Pancreas (tissue), 10 donors: ENCODE results near the gene YAP1. TPM values are rescaled to one million over a fixed set of nuclear protein-coding genes. Genes with fewer than 3 reads are reported as not detected.

ENCODE experiments used
- ATAC-seq, 4 donors: fragments of 200-7000 bp; cut with Tn5 transposase; one replicate each; pipeline versions ENCODE4 v1.8.0 to v1.9.1; 2020; ENCODE audit warnings: mild to moderate bottlenecking in 4 of 4, moderate library complexity in 4 of 4
- DNase-seq, 6 donors: peaks; one replicate each; pipeline ENCODE4 v3.0.0-alpha.2; 2020
- FAIRE-seq: peaks from 2 replicates; lab custom pipeline; 2012; peaks lifted over from hg19 to GRCh38; lab: Jason Lieb, UNC
- H3K27ac ChIP-seq, 4 donors: fragments of 200-600 bp; sonication (generic); 1 replicate in 3 of 4; 2 replicates in 1 of 4; pipeline versions ENCODE4 v1.5.0 to v1.8.0; 2020
- H3K27me3 ChIP-seq, 4 donors: fragments of 200-600 bp; one replicate each; pipeline ENCODE4 v1.8.0; 2021
- H3K36me3 ChIP-seq, 3 donors: fragments of 200-600 bp; sonication (generic) in 1 of 3; one replicate each; pipeline versions ENCODE4 v1.5.0 to v1.8.0; 2020 to 2021
- H3K4me1 ChIP-seq, 3 donors: fragments of 200-600 bp; one replicate each; pipeline ENCODE4 v1.8.0; 2021
- H3K4me3 ChIP-seq, 4 donors: fragments of 200-600 bp; sonication (generic) in 2 of 4; one replicate each; pipeline versions ENCODE4 v1.5.0 to v1.8.0; 2020 to 2021
- H3K9me3 ChIP-seq, 4 donors: fragments of 200-600 bp; one replicate each; pipeline ENCODE4 v1.8.0; 2021
- WGBS, 2 donors: extraction: QIAGEN DNeasy Blood & Tissue Kit; methylation state at CpG; one replicate each; pipeline ENCODE4 v1.1.7; 2013; 5-methylcytosine and 5-hydroxymethylcytosine counted together
- intact Hi-C, 3 donors: fragments of 100-400 bp; cut with DNase I; formaldehyde crosslinking; loops; one replicate each; pipeline versions ENCODE4 v1.11.1 to v1.14.2; 2022
- polyA plus RNA-seq, 2 donors: library from polyadenylated mRNA; stranded (reverse); fragments of 200-250 nt; gene quantifications; one replicate each; pipeline ENCODE4 v1.2.3, GENCODE V29; 2013
- total RNA-seq, 6 donors: library from RNA; stranded (reverse); fragmentation: NEBNext Ultra II Directional in 4 of 6; extraction: Animal tissue kit (Norgen Biotek cat#: 25700) in 4 of 6; gene quantifications; one replicate each; pipeline versions ENCODE4 v1.2.1 to v1.2.4, GENCODE V29; 2021 to 2023
- TF ChIP-seq, protein P1 (sequence below), 4 donors: fragments of 200-600 bp; sonication (generic) in 3 of 4; IDR thresholded peaks; one replicate each; pipeline versions ENCODE4 v1.5.0 to v1.8.0; 2021; ENCODE audit warnings: antibody characterized with exemption in 4 of 4
- donor health status: healthy with polysubstance abuse.
- donor health status: DM: no; HTN: no; CAD: no; lungs with moderate emphysema.
- donor health status: DM: no; HTN: no; CAD: no.
- donor health status: control.
- donor health status: control.
- donor health status: Bipolar disorder and iron deficiency.
- donor health status: DM: yes; HTN: yes; CAD: no.
- donor health status: DM: no; HTN: no; CAD: no.
- donor health status: DM: no; HTN: no; CAD: no.
- donor health status: DM: yes; HTN: yes; CAD: no.

The YAP1 gene
- total and polyA plus RNA-seq, 8 donors: 8.7 to 46.5 (median 17.2) TPM

DNA sequence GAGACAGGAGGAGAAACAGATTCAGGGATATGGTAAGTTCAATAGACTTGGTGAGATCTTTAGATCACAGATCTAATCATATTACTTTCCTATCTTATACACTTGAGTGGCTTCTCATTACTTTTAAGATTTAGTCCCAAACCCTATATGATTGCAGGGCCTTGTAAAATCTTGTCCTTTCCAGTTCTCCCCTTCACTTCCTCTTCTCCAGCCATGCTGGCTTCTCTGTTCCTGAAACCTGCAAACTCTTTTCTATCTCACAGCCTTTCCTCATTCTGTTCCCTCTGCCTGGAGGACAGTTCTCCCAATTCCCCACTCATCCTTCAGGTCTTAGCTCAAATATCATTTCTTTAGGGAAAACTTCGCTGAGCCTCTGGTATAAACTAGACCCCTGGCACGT, 141.2 kb downstream of the YAP1 start:
- intact Hi-C loops: no loop called here
- 86 to 94% methylated on average over 2 of the region's 2 CpGs for WGBS, 2 donors
- FAIRE-seq (no peak), ATAC-seq (no peak), DNase-seq (no peak)
- Histone ChIP-seq H3K4me3 (no peak overlapping the region), H3K27ac (no peak overlapping the region), H3K9me3 (no peaks in the 10 kb centered on the region), H3K4me1 (no peaks in the 10 kb centered on the region), H3K36me3 (no peaks in the 10 kb centered on the region), H3K27me3 (no peaks in the 10 kb centered on the region)
- TF ChIP-seq, protein P1, sequence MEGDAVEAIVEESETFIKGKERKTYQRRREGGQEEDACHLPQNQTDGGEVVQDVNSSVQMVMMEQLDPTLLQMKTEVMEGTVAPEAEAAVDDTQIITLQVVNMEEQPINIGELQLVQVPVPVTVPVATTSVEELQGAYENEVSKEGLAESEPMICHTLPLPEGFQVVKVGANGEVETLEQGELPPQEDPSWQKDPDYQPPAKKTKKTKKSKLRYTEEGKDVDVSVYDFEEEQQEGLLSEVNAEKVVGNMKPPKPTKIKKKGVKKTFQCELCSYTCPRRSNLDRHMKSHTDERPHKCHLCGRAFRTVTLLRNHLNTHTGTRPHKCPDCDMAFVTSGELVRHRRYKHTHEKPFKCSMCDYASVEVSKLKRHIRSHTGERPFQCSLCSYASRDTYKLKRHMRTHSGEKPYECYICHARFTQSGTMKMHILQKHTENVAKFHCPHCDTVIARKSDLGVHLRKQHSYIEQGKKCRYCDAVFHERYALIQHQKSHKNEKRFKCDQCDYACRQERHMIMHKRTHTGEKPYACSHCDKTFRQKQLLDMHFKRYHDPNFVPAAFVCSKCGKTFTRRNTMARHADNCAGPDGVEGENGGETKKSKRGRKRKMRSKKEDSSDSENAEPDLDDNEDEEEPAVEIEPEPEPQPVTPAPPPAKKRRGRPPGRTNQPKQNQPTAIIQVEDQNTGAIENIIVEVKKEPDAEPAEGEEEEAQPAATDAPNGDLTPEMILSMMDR (IDR thresholded peaks at IDR 0.05): no peak

DNA sequence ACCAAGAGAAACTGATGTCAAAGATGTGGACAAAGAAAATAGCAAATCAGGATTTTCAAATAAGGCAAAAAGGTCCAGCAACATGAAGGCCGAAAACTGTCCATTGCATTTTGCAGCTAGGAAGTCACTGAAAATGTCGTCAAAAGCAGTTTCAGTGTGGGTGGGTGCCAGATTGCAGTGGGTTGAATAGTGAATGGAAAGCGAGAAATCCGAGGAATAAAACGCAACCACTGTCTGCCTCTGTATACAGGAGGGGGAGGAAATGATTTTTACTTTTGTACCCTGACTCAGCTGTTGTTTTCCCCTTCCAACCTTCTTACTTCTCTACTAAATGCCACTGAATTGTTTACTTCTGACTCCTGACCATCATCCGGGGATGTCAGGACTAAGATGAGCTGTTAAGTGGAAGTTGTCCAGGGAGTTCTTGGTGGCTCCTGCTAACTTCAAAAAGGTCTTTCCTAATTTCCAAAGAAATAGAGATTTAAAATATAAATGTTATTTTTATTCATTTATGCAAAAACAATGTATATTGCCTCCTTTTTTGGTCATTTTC, 142.2 kb downstream of the YAP1 start:
- DNase-seq (no peak), ATAC-seq (no peak), FAIRE-seq (no peak)
- H3K4me1 ChIP-seq: no peaks in the 10 kb centered on the region
- TF ChIP-seq, protein P1 (IDR thresholded peaks at IDR 0.05): no peak
- no peaks in the 10 kb centered on the region for H3K9me3 ChIP-seq
- H3K4me3 ChIP-seq: no peak overlapping the region
- no peaks in the 10 kb centered on the region for H3K36me3 ChIP-seq
- H3K27ac ChIP-seq: peak overlapping the region in 1 of 4 donors; percentile 53
- intact Hi-C loops: no loop called here
- H3K27me3 ChIP-seq: no peaks in the 10 kb centered on the region
- WGBS, 2 donors: 84 to 89% methylated on average over 6 of the region's 6 CpGs

DNA sequence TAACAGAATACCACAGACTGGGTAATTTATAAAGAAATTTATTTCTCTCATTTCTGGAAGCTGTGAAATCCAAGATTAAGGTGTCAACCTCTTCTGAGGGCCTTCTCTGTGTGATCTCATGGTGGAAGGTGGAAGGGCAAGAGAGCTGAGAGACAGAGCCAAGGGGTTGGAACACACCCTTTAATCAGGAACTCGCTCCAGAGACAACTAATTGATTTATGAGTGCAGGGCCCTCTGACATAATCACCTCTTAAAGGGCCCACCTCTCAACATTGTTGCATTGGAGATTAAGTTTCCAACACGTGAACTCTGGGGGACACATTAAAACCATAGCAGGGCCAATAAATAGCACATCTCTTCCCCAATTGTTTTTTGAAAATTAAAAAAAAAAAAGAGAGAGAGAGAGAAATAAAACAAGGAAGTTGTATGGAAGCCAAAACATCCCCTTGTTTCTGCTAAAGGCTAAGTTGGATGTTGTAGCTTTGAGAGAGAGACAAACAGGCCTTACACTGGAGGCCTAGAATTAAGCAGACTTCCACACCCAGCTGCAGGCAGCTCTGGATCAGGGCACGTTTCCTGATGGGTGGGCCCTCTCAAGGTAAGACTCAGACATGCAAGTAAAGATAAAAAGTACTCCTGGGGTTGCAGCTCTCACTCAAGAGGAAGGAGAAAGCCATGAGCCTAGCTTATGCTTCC, 142.9 kb downstream of the YAP1 start:
- intact Hi-C loops: no loop called here
- ATAC-seq (peak in 3 of 4 donors; percentile 66 to 79 (median 73)), DNase-seq (no peak), FAIRE-seq (no peak)
- Histone ChIP-seq H3K27ac (peak overlapping the region in 3 of 4 donors; percentile 3 to 53 (median 3)), H3K9me3 (no peaks in the 10 kb centered on the region), H3K4me3 (no peak overlapping the region), H3K4me1 (no peaks in the 10 kb centered on the region), H3K27me3 (no peaks in the 10 kb centered on the region), H3K36me3 (no peaks in the 10 kb centered on the region)
- WGBS, 2 donors: 36 to 46% methylated on average over 3 of the region's 3 CpGs
- TF ChIP-seq, protein P1 (IDR thresholded peaks at IDR 0.05): no peak

DNA sequence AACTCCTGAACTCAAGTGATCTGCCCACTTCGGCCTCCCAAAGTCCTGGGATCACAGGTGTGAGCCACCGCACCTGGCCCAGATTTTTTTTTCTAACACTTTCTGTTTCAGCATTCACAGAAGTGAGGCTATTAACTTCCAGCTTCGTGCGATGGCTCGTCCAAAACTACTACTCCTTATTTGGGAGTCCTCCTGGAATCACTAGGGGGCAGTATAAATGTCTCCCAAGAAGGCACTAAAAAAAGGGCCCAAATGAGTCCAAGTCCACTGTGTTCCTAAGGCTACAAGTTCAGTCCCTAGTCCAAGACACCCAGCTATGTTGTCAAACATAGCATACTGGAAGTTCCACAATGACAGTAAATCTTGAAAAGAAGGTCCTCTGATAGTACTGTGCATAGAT, 143.8 kb downstream of the YAP1 start:
- Histone ChIP-seq H3K4me1 (no peaks in the 10 kb centered on the region), H3K27me3 (no peaks in the 10 kb centered on the region), H3K27ac (peak overlapping the region in 1 of 4 donors; percentile 53), H3K36me3 (no peaks in the 10 kb centered on the region), H3K9me3 (no peaks in the 10 kb centered on the region), H3K4me3 (no peak overlapping the region)
- no peak for ATAC-seq
- FAIRE-seq: no peak
- 93 to 98% methylated on average over 5 of the region's 5 CpGs for WGBS, 2 donors
- intact Hi-C loops: no loop called here
- TF ChIP-seq, protein P1 (IDR thresholded peaks at IDR 0.05): no peak
- DNase-seq: no peak

DNA sequence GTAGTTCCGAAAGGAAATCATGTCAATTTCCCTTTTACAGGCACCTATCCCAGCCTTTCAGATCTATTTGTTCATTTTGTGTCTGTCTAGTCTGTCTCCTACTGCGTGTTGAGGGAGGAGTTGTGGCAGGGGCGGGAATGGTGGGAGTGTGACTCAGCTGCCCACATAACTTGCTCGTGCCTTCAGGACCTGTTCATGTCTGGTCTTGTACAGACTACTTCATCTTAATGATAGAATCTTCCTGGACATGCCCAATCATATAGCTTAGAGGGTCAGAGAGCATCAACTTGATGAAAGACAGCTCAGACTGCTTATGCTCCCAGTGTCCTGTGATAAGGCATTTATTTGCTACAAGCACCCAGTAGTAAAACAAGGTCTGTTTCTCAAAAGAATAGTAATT, 146.0 kb downstream of the YAP1 start:
- FAIRE-seq (no peak), ATAC-seq (no peak), DNase-seq (no peak)
- no peak overlapping the region for H3K27ac ChIP-seq
- no peaks in the 10 kb centered on the region for H3K36me3 ChIP-seq
- no peaks in the 10 kb centered on the region for H3K9me3 ChIP-seq
- H3K4me1 ChIP-seq: no peaks in the 10 kb centered on the region
- 87% methylated on average over 4 of the region's 4 CpGs for WGBS, 2 donors
- intact Hi-C loops: no loop called here
- no peaks in the 10 kb centered on the region for H3K27me3 ChIP-seq
- TF ChIP-seq, protein P1 (IDR thresholded peaks at IDR 0.05): no peak
- H3K4me3 ChIP-seq: no peak overlapping the region
